NCI-H69 (cell line): ENCODE results near the gene SFXN2.

Source experiments
- DNase-seq: peaks from one replicate; lab custom pipeline; 2025; lab: John Stamatoyannopoulos, UW

The SFXN2 gene

DNA sequence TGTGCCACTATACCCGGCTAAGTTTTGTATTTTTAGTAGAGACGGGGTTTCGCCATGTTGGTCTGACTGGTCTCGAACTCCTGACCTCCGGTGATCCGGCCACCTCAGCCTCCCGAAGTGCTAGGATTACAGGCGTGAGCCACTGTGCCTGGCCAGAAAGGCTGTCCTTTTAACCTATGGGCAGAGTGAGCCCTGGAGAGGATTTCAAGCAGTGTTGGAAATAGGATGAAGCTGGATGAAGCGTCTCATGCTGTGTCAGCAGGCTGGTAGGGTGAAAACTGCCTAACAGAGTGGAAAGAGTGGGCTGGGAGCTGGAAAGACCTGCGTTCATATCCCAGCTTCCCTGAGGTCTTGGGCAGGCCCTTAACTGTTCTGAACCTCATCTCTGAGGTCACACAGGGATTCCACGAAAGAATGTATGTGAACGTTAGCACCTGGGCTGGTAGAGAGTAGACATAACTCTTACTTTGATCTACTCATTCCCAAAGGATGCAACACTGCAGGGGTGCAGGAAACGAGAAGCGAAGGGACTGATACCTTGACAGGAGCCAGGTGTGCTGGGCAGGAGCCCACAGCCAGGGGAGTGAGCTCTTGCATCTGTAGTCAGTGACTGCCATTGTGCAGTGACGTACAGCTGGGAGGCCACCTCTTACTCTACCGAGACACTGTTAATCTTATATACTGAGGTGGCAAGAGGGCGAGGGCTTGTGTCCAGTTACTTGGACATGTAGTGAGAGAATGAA, 63.4 kb downstream of the SFXN2 start:
- no peak for DNase-seq

DNA sequence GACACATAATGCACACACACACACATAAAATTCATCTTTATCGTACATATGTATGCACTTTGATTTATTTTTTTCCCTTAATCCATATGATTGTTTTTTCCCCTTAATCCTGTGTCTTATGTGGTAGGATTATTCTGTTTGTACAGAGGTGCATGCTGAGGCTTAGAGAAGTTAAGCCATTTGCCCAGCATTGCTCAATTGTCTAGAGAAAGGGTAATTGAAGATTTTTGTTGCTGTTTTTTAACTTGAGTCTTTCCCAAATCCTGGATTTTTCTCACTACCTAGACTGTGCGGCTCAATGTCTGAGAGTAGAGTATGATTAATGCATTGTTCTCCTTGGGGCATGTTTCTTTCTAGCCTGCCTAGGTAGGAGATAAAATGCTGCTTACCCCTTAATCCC, 64.3 kb downstream of the SFXN2 start:
- DNase-seq: no peak

- no peak for DNase-seq
Observed at GRCh38 chr10:102779680-102780526, 65.5 kb downstream of the SFXN2 start.

- no peak for DNase-seq
Observed at GRCh38 chr10:102780527-102780808, 66.0 kb downstream of the SFXN2 start.

DNA sequence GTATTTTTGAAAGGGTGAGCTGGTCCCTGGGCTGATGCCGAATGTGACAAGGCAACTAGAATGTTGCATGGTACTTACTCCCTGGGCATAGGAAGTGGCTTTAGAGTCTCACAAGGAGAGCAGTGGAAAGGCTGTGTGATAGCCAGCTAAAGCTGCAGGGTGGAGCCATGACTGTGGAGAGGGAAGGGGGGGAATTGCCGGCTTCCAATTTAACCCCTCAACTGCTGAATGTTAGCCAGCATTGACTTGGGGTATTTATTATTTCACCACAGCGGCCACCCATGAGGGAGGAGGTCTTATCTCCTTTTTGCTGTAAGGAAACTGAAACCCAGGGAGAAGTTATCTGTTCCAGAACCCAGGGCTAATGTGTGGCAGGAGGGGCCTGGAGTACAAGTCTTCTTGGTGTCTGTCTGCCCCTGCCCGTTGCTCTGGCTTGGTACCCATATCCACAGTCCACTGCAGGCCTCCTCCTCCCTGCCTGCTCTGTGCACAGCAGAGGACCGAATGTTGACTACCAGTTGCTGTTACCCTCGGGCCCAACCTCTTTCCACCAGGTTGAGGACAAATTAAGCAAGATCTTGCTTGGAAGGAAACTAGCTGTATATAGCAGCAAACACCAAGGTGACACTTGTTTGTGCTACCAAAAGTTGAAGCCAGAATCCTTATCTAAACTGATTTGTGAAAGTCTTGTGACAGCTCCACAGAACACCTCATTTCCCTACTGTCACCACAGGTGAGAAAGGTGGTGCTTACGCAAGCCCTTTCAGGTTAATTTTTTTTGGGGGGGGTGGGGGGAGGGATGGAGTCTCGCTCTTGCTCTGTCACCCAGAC, 66.9 kb downstream of the SFXN2 start:
- DNase-seq: no peak

DNA sequence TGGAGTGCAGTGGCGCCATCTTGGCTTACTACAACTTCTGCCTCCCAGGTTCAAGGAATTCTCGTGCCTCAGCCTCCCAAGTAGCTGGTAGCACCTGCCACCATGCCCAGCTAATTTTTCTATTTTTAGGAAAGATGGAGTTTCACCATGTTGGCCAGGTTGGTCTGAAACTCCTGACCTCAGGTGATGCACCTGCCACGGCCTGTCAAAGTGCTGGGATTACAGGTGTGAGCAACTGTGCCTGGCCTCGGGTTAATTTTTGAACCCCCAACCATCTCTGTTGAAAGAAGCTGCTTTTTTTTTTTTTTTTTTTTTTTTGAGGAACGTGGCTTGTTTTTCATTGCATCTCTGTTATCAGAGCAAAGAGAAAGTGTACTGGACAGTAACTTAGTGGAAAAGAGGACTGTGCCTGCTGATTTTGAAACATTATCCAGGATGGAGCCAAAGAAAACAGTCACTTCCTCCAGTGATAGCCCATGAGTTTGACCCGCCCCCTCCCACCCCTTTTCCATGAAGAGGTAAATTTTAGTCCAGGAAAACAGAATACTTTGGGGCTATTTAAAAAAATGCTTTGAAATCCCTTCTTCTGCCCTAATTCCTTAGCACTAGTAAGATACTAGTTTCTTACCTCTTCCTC, 67.6 kb downstream of the SFXN2 start:
- DNase-seq: no peak

DNA sequence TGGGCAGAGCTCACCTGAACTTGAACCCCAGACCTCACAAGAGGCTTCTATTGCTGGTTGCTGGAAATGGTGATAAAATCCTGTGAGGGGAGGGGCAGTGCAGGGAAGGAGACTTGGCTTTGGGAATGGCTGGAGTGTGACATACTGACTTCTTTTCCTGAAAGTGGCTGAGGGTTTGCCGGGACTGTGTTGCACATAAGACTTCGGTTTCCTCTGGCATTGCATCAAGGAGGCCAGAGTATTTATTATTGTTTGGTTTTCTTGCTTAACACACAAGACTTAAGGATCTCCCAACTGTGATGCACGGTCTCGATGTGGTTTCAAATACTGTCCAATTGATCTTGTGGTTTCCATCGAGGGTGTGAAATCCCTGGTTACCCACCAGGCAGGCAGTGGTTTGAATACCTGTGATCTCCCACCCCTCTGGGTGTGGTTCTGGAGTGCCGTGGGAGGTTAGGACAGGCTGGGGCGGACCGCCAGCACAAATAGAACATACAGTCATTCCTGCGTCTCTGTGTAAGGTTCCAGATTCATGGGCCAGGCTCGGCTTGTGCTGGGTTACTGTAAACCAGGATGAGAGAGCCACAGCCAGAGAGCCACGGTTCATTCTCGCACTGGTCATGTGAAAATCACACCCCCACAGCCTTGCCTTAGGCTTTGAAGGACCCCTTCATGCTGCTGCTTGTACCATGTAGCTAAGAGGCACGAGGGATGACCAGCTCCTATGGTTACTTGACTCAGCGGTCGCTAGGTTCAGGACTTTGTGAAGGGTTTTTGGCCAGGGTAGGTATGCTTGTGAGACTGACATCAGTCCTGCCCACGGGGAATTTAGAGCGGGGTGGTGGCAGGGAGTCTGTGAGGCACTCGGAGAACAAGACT, 68.5 kb downstream of the SFXN2 start:
- no peak for DNase-seq

DNA sequence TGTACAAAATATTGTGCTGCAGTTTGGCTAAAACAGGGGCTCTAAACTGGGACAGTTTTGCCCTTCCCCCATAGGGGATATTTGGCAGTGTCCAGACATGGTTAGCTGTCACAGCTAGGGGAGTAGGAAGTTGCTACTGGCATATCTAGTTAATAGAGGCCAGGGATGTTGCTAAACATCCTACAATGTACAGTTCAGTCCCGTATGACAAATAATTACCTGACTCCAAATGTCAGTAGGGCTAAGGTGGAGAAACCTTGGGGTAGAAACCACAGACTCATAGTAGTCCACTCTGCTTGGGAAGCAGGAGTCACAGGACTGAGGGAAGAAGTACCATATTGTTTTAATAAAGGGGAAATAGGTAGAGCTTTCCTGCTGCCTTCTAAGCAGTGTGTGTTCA, 69.1 kb downstream of the SFXN2 start:
- DNase-seq: no peak

DNA sequence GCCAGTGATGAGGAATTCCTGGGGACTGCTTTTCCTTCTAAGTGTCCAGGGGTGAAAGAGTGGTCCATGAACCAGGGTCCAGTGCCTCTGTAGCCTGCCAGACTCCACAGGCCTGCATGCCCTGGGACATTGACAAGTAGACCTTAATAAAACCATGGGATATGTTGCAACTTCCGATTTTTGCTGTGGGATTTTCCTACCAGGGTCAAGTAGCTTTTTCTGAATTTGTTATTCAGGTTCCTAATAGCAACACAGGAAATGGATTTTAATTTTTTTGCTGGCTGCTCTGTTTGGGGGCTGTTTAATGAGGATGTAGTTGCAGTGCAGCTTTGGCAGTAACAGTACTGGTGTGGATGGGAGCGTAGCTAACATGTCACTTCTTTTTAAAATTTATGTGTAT, 71.4 kb downstream of the SFXN2 start:
- DNase-seq: no peak

DNA sequence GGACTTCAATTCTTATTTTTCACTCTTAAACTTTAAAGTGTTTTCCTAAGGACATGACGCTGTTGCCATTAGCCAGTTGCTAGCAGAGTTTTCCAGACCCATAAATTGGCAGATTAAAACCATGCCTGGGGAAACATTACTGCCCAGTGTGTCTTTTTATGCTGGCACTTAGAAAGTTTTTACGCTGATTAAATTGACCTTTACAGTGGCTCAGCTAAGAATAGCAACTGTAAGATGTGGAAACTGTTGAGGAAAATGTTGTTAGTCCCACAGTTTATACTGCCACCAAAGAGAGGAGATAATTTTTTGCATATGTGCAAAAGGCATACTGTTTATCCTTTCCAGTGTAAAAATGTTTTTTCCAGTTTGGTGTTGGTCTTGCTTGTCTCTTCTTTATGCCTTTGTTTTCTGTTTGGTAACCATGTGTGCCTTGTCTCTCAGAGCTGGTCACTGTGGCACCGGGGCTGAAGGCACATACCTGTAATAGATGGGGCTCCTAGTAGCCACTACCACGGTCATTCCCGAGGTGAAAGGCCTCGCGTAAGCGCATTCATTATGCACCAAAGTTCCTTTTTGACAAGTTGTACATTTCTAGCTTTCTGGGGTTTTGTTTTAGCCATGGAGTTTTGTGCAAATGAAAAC, 77.4 kb downstream of the SFXN2 start:
- DNase-seq: no peak
